Large intestine (tissue), 3 donors: ENCODE data around the gene PTGIS. TPM values are rescaled to one million over a fixed set of nuclear protein-coding genes. Genes with fewer than 3 reads are reported as not detected.

Source experiments
- DNase-seq, 2 donors: peaks; one replicate each; pipeline versions ENCODE4 v3.0.0 to v3.0.0-alpha.2; 2013
- H3K27ac ChIP-seq: one replicate; pipeline ENCODE4 v1.5.1; 2013; ENCODE audit warnings: low read length
- H3K27me3 ChIP-seq: 2 replicates; pipeline ENCODE4 v1.6.1; 2013; ENCODE audit warnings: low read length; ENCODE audit not compliant: control insufficient read depth, insufficient read depth
- H3K36me3 ChIP-seq: 2 replicates; pipeline ENCODE4 v1.6.1; 2013; ENCODE audit warnings: low read length; ENCODE audit not compliant: control insufficient read depth, insufficient read depth
- H3K4me1 ChIP-seq: one replicate; pipeline ENCODE4 v1.6.1; 2013; ENCODE audit warnings: low read length; ENCODE audit not compliant: control insufficient read depth, insufficient read depth
- H3K4me3 ChIP-seq: one replicate; pipeline ENCODE4 v1.5.1; 2013; ENCODE audit warnings: low read length
- H3K9me3 ChIP-seq: one replicate; pipeline ENCODE4 v1.6.1; 2013; ENCODE audit warnings: mild to moderate bottlenecking, low read depth, low read length, moderate library complexity; ENCODE audit not compliant: control insufficient read depth
- WGBS: methylation state at CpG from one replicate; pipeline ENCODE4 v1.1.5; 2013; ENCODE audit warnings: low lambda C conversion rate; ENCODE audit not compliant: insufficient coverage; 5-methylcytosine and 5-hydroxymethylcytosine counted together
- polyA plus RNA-seq: library from polyadenylated mRNA; unstranded; fragments of 120-200 nt; gene quantifications from one replicate; pipeline ENCODE4 v1.2.1, GENCODE V29; 2013

The PTGIS gene
- polyA plus RNA-seq, 1 donor = 13.5 TPM

GRCh38 chr20:49578436-49578835, 10.5 kb upstream of the PTGIS start:
- H3K9me3 ChIP-seq = peaks cover 3% of the 10 kb centered on the region
- WGBS = no CpG with 5 or more reads among the region's 4 CpGs
- DNase-seq = no peak
- H3K4me1 ChIP-seq = peaks cover 15% of the 10 kb centered on the region
- no peak overlapping the region for H3K4me3 ChIP-seq
- no peaks in the 10 kb centered on the region for H3K36me3 ChIP-seq
- no peak overlapping the region for H3K27ac ChIP-seq
- no peaks in the 10 kb centered on the region for H3K27me3 ChIP-seq

- Histone ChIP-seq H3K36me3 (no peaks in the 10 kb centered on the region), H3K4me1 (peaks cover 4% of the 10 kb centered on the region), H3K27ac (no peak overlapping the region), H3K9me3 (no peaks in the 10 kb centered on the region), H3K27me3 (no peaks in the 10 kb centered on the region), H3K4me3 (no peak overlapping the region)
- no CpG with 5 or more reads among the region's 5 CpGs for WGBS
- no peak for DNase-seq
Observed at GRCh38 chr20:49575551-49576060, 7.7 kb upstream of the PTGIS start.

- no peak overlapping the region for H3K27ac ChIP-seq
- no peak for DNase-seq
- 80% methylated on average over 1 of the region's 8 CpGs for WGBS
- no peak overlapping the region for H3K4me3 ChIP-seq
- H3K27me3 ChIP-seq = no peaks in the 10 kb centered on the region
- no peaks in the 10 kb centered on the region for H3K9me3 ChIP-seq
- H3K36me3 ChIP-seq = no peaks in the 10 kb centered on the region
- H3K4me1 ChIP-seq = peaks cover 3% of the 10 kb centered on the region
Observed at GRCh38 chr20:49573900-49574416, 6.0 kb upstream of the PTGIS start.

GRCh38 chr20:49572857-49573256, 4.9 kb upstream of the PTGIS start:
- H3K36me3 ChIP-seq = no peaks in the 10 kb centered on the region
- H3K4me1 ChIP-seq = peaks cover 3% of the 10 kb centered on the region
- H3K9me3 ChIP-seq = no peaks in the 10 kb centered on the region
- no peak overlapping the region for H3K27ac ChIP-seq
- no peaks in the 10 kb centered on the region for H3K27me3 ChIP-seq
- H3K4me3 ChIP-seq = no peak overlapping the region
- no CpG with 5 or more reads among the region's 6 CpGs for WGBS
- no peak for DNase-seq

- Histone ChIP-seq H3K4me1 (peaks cover 8% of the 10 kb centered on the region), H3K27me3 (no peaks in the 10 kb centered on the region), H3K4me3 (no peak overlapping the region), H3K9me3 (no peaks in the 10 kb centered on the region), H3K27ac (no peak overlapping the region), H3K36me3 (no peaks in the 10 kb centered on the region)
- WGBS = no CpG with 5 or more reads among the region's 2 CpGs
- no peak for DNase-seq
Observed at GRCh38 chr20:49571553-49571835, 3.6 kb upstream of the PTGIS start.

- Histone ChIP-seq H3K4me3 (no peak overlapping the region), H3K27me3 (no peaks in the 10 kb centered on the region), H3K27ac (no peak overlapping the region), H3K4me1 (peaks cover 8% of the 10 kb centered on the region), H3K9me3 (no peaks in the 10 kb centered on the region), H3K36me3 (no peaks in the 10 kb centered on the region)
- DNase-seq = no peak
- no CpG with 5 or more reads among the region's 11 CpGs for WGBS
Observed at GRCh38 chr20:49570828-49571552, 3.1 kb upstream of the PTGIS start.

GRCh38 chr20:49570161-49570827, 2.4 kb upstream of the PTGIS start:
- H3K9me3 ChIP-seq = no peaks in the 10 kb centered on the region
- no peaks in the 10 kb centered on the region for H3K27me3 ChIP-seq
- no peak overlapping the region for H3K27ac ChIP-seq
- peaks cover 8% of the 10 kb centered on the region for H3K4me1 ChIP-seq
- no peaks in the 10 kb centered on the region for H3K36me3 ChIP-seq
- no peak for DNase-seq
- WGBS = no CpG with 5 or more reads among the region's 7 CpGs
- H3K4me3 ChIP-seq = no peak overlapping the region

- DNase-seq = no peak
- no peak overlapping the region for H3K27ac ChIP-seq
- H3K4me3 ChIP-seq = no peak overlapping the region
- no peaks in the 10 kb centered on the region for H3K36me3 ChIP-seq
- 58% methylated on average over 2 of the region's 10 CpGs for whole genome bisulfite sequencing
- H3K27me3 ChIP-seq = no peaks in the 10 kb centered on the region
- peaks cover 8% of the 10 kb centered on the region for H3K4me1 ChIP-seq
- H3K9me3 ChIP-seq = no peaks in the 10 kb centered on the region
Observed at GRCh38 chr20:49569411-49570115, 1.6 kb upstream of the PTGIS start.

GRCh38 chr20:49568278-49569151, 578 bp upstream of the PTGIS start:
- 45% methylated on average over 4 of the region's 18 CpGs for WGBS
- H3K4me1 ChIP-seq = peaks cover 8% of the 10 kb centered on the region
- no peaks in the 10 kb centered on the region for H3K36me3 ChIP-seq
- H3K4me3 ChIP-seq = no peak overlapping the region
- no peak overlapping the region for H3K27ac ChIP-seq
- DNase-seq = no peak
- no peaks in the 10 kb centered on the region for H3K27me3 ChIP-seq
- no peaks in the 10 kb centered on the region for H3K9me3 ChIP-seq
